Measurements from ENCODE around the gene KAT6B.

KAT6B gene

DNA sequence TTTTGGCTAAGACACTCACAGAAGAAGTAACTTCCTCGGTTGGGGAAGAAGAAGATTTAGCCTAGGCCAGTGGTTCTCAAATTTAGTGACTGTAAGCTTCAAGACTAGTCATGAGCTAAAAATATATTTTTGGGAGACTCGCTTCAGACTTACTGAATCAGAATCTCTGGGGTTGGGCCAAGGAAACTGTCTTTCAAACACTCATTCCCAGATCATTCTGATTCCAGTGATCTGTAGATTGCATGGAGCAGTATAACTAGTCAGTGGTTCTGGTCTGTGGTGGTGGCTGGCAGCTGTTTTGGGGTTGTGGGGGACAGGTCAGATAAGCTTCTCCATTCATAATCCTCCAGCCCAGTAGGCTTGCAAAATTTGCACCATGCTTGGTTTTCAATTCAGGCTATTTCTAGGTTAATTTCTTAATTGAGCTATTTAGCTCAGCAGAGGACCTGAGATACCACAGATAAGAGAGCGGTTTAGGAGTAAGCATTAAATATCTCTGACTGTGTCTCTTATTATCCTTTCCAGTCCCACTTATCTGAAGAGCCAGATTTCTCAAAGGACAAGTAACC, 3.8 kb upstream of the KAT6B start:
- no peak for DNase-seq (ENCODE audit: low spot score)
- in situ Hi-C loops (cut with MboI; ENCODE audit: low pct_unique_long_range_greater_than_20kb, low sequenced_read_pairs, unreplicated experiment) = no loop called here
- TF ChIP-seq, protein P1, sequence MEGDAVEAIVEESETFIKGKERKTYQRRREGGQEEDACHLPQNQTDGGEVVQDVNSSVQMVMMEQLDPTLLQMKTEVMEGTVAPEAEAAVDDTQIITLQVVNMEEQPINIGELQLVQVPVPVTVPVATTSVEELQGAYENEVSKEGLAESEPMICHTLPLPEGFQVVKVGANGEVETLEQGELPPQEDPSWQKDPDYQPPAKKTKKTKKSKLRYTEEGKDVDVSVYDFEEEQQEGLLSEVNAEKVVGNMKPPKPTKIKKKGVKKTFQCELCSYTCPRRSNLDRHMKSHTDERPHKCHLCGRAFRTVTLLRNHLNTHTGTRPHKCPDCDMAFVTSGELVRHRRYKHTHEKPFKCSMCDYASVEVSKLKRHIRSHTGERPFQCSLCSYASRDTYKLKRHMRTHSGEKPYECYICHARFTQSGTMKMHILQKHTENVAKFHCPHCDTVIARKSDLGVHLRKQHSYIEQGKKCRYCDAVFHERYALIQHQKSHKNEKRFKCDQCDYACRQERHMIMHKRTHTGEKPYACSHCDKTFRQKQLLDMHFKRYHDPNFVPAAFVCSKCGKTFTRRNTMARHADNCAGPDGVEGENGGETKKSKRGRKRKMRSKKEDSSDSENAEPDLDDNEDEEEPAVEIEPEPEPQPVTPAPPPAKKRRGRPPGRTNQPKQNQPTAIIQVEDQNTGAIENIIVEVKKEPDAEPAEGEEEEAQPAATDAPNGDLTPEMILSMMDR (IDR thresholded peaks at IDR 0.05; ENCODE audit: extremely low read depth, insufficient read depth, missing control alignments) = no peak

DNA sequence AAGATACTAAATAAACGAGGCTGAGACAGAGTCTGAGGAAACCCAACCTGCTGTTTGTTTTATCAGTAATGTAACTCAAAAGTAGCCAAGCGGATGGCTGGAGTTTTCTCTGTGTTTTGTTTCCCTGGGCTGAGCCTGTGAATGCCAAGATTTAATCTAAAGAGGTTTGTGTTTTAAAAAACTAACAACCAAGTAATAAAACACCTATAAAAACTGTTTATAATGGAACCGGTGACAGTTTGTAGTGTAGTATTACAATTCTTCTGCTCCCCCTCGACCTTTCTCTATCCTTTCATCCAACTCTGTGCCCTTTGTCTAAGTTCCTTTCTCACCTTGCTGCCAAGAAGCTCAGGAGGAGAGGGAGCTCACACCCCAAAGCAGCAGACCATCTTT, 2.6 kb upstream of the KAT6B start:
- no peak for DNase-seq (ENCODE audit: low spot score)
- TF ChIP-seq, protein P1 (IDR thresholded peaks at IDR 0.05; ENCODE audit: extremely low read depth, insufficient read depth, missing control alignments) = no peak
- in situ Hi-C loops (cut with MboI; ENCODE audit: low pct_unique_long_range_greater_than_20kb, low sequenced_read_pairs, unreplicated experiment) = no loop called here

DNA sequence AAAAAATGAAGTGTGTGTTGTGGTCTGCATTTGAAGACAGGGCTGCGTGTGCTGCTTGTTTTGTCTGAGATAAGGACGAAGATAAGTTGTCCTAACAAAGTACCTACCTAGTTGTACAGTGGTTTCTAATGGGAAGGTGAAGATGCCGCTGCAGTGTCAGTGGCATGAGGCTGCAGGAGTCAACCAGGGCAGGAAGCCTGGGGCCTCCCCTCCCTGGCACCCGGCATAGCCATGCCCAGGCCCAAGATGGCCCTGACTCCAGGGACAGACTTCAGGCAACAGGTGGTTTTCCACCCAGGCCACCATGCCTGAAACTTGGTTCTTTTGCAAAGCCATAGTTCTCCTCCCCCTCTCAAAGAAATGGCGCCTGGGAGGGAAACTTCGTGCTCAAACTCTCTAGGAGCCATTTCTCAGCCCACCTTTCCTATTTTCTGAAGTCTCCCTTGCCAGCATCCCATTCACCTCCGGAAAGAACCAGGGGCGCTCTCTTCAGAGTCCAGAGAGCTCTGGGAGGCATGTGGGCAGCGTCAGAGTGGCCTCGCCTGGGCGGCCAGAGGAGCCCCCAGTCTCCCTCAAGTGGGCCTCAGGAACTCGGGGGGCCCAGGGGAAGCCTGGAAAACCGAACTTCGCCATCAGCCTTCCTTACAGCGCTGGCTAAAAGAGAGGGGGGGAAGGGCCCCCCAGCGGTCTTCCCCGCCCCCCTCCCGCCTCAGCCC, 2.1 kb upstream of the KAT6B start:
- no peak for DNase-seq (ENCODE audit: low spot score)
- TF ChIP-seq, protein P1 (IDR thresholded peaks at IDR 0.05; ENCODE audit: extremely low read depth, insufficient read depth, missing control alignments) = no peak
- in situ Hi-C loops (cut with MboI; ENCODE audit: low pct_unique_long_range_greater_than_20kb, low sequenced_read_pairs, unreplicated experiment) = no loop called here

DNA sequence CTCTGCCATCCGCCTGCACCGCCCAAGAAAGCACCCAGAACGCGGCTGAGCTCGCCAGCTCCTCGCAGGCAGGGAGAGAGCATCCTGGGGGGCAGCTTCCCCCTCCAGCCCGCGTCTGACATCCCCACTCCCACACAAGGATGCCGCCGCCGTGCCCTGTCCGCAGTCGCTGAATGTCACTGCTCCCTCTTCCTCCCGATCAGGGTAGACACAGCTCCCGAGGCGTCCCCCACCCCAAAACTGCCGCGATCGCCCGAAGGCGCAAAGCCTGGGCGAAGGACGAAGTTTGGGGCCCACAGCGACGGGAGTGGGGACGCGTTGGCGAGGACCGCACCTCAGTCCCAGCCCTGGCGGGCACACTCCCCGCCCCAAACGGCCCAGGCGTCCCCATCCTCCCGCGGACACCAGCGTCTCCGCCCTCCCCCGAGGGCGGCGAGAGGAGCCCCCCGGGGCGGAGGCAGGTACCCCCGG, 1.5 kb upstream of the KAT6B start:
- peak; percentile 34 for DNase-seq (ENCODE audit: low spot score)
- in situ Hi-C loops (cut with MboI; ENCODE audit: low pct_unique_long_range_greater_than_20kb, low sequenced_read_pairs, unreplicated experiment) = no loop called here
- TF ChIP-seq, protein P1 (IDR thresholded peaks at IDR 0.05; ENCODE audit: extremely low read depth, insufficient read depth, missing control alignments) = no peak

DNA sequence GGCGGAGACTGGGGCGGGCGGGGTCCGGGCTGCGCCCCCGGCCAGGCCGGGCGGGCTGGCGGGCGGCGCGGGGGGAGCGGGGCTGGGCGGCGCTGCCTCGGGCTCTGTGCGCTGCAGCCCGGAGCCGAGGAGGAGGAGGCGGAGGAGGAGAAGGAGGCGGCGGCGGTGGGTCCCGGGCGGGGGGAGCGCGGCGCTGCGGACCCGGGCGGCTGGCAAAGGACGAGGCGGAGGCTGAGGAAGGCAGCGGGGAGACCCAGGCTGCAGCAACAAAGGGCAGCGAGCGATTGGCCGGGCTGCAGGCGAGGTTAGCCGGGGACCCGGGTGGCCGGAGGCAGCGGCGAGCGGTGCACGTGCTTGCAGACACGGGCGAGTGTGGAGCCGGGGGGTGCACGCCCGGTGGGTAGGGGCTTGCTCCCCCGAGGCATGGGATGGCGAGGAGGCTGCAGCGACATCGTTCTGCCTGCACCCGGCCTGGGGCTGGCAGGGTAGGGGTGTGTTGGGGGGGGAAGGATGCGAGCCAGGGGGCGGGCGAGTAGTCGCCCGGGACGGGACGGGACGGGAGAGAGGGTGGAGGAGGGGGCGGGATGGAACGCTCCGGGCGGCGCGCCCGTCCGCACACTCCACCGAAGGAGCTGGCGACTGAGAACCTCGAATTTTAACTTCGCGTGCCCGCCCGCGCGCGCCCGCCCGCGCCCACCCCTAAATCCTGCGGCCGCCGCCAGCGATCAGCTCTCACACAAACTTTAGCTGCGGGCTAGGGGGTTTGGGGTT, 844 bp upstream of the KAT6B start:
- TF ChIP-seq, protein P1 (IDR thresholded peaks at IDR 0.05; ENCODE audit: extremely low read depth, insufficient read depth, missing control alignments) = no peak
- peak; percentile 71 for DNase-seq (ENCODE audit: low spot score)
- in situ Hi-C loops (cut with MboI; ENCODE audit: low pct_unique_long_range_greater_than_20kb, low sequenced_read_pairs, unreplicated experiment) = no loop called here

DNA sequence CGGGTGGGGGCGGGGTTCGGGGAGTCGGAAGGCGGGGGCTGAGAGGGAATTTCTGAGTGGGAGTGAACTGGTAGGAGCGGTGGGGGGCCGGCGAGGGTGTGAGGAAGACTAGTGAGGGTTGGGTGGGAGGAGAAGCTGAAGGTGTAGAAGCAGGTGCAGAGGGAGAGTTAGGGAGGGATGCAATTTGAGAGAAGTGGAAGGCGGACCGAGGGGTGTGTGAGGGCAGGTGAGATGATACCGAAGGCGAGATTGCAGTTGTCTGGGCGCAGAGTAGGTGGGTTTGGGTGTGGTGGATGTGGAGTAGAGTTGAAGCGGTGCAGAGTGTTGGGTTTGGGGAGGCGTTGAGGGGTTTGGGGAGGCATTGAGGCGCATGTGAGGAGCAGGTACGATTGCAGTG, 643 bp downstream of the KAT6B start:
- DNase-seq (ENCODE audit: low spot score) = no peak
- TF ChIP-seq, protein P1 (IDR thresholded peaks at IDR 0.05; ENCODE audit: extremely low read depth, insufficient read depth, missing control alignments) = no peak
- in situ Hi-C loops (cut with MboI; ENCODE audit: low pct_unique_long_range_greater_than_20kb, low sequenced_read_pairs, unreplicated experiment) = no loop called here
